Kidney (tissue), 14 donors: ENCODE results near the gene TMEM204. TPM values are rescaled to one million over a fixed set of nuclear protein-coding genes. Genes with fewer than 3 reads are reported as not detected.

Experiments used
- DNase-seq, 5 donors: peaks; one replicate each; pipeline ENCODE4 v3.0.0-alpha.2; 2013 to 2020
- FAIRE-seq: peaks from 2 replicates; lab custom pipeline; 2012; peaks lifted over from hg19 to GRCh38; lab: Jason Lieb, UNC
- H3K27ac ChIP-seq, 2 donors: one replicate each; pipeline ENCODE4 v1.7.0; 2013; ENCODE audit warnings: low read depth in 2 of 2, low read length in 2 of 2, inconsistent platforms in 1 of 2
- H3K27me3 ChIP-seq: one replicate; pipeline ENCODE4 v1.7.1; 2013; ENCODE audit warnings: low read length, inconsistent platforms; ENCODE audit not compliant: control insufficient read depth, insufficient read depth
- H3K36me3 ChIP-seq, 3 donors: one replicate each; pipeline versions ENCODE4 v1.7.0 to v1.7.1; 2013; ENCODE audit warnings: low read length in 3 of 3, control low read depth in 1 of 3, inconsistent platforms in 1 of 3; ENCODE audit not compliant: insufficient read depth in 3 of 3, control insufficient read depth in 2 of 3
- H3K4me1 ChIP-seq, 3 donors: one replicate each; pipeline versions ENCODE4 v1.7.0 to v1.7.1; 2013; ENCODE audit warnings: low read length in 3 of 3, inconsistent platforms in 1 of 3, low read depth in 1 of 3; ENCODE audit not compliant: control insufficient read depth in 2 of 3, insufficient read depth in 2 of 3
- H3K4me3 ChIP-seq, 3 donors: one replicate each; pipeline versions ENCODE4 v1.7.0 to v1.8.1; 2013; ENCODE audit warnings: low read length in 3 of 3, control low read depth in 1 of 3, inconsistent platforms in 1 of 3
- H3K9ac ChIP-seq, 3 donors: one replicate each; pipeline versions ENCODE4 v1.7.0 to v1.7.1; 2013; ENCODE audit warnings: low read length in 3 of 3, control low read depth in 1 of 3, inconsistent platforms in 1 of 3
- H3K9me3 ChIP-seq, 3 donors: one replicate each; pipeline versions ENCODE4 v1.7.0 to v1.7.1; 2013; ENCODE audit warnings: low read length in 3 of 3, control low read depth in 1 of 3, inconsistent platforms in 1 of 3; ENCODE audit not compliant: control insufficient read depth in 2 of 3, insufficient read depth in 1 of 3
- CTCF ChIP-seq: IDR thresholded peaks from 3 replicates; pipeline ENCODE4 v1.5.1; 2012; ENCODE audit warnings: mild to moderate bottlenecking, moderate library complexity, borderline replicate concordance; ENCODE audit not compliant: insufficient read depth; ENCODE audit errors: extremely low read depth
- intact Hi-C: fragments of 100-400 bp; cut with DNase I; formaldehyde crosslinking; loops from one replicate; pipeline ENCODE4 v1.11.1; 2022
- polyA plus RNA-seq: library from polyadenylated mRNA; stranded (reverse); fragments of 350-450 nt; fragmentation: Illumina TruSeq; extraction: RNeasy Lipid Tissue Mini Kit (QIAGEN cat#74804); gene quantifications from one replicate; pipeline ENCODE4 v1.2.3, GENCODE V29; 2014; ENCODE audit warnings: low read depth, low replicate concordance; ENCODE audit not compliant: insufficient read depth
- total RNA-seq: library from RNA; stranded (reverse); fragmentation: NEBNext Ultra II Directional; extraction: Animal tissue kit (Norgen Biotek cat#: 25700); gene quantifications from one replicate; pipeline ENCODE4 v1.2.1, GENCODE V29; 2021
- donor health status: control.
- donor health status: control.
- donor health status: control.
- donor health status: control.
- donor health status: control.
- donor health status: DM: yes; HTN: yes; CAD: no.
- donor health status: Normal renal cell carcinoma (clear cell type).

Gene TMEM204
- total and polyA plus RNA-seq, 2 donors from 2014 or later = 40.9 to 49.5 TPM

- Histone ChIP-seq H3K27ac (no peak overlapping the region), H3K27me3 (no peaks in the 10 kb centered on the region), H3K36me3 (no peaks in the 10 kb centered on the region), H3K9me3 (no peaks in the 10 kb centered on the region), H3K4me1 (peaks cover 0 to 5% (median 0%) of the 10 kb centered on the region in 3 donors), H3K4me3 (no peak overlapping the region), H3K9ac (no peak overlapping the region)
- TF ChIP-seq CTCF = no peak
- DNase-seq (no peak), FAIRE-seq (no peak)
- intact Hi-C loops = no loop called here
Observed at GRCh38 chr16:1508494-1509187, 24.8 kb upstream of the TMEM204 start.

- Histone ChIP-seq H3K4me3 (no peak overlapping the region), H3K36me3 (peaks cover 0 to 3% (median 0%) of the 10 kb centered on the region in 3 donors), H3K27me3 (no peaks in the 10 kb centered on the region), H3K9me3 (no peaks in the 10 kb centered on the region), H3K4me1 (peaks cover 0 to 5% (median 0%) of the 10 kb centered on the region in 3 donors), H3K27ac (peak overlapping the region in 1 of 2 donors; percentile 17), H3K9ac (no peak overlapping the region)
- DNase-seq (peak in 2 of 5 donors; percentile 7 to 87), FAIRE-seq (no peak)
- TF ChIP-seq CTCF = no peak
- intact Hi-C loops = no loop called here
Observed at GRCh38 chr16:1509307-1510221, 23.9 kb upstream of the TMEM204 start.

GRCh38 chr16:1510272-1510671 is 23.2 kb upstream of the TMEM204 start:
- no peak overlapping the region for H3K9ac ChIP-seq
- no peak overlapping the region for H3K4me3 ChIP-seq
- H3K36me3 ChIP-seq = peaks cover 0 to 3% (median 0%) of the 10 kb centered on the region in 3 donors
- TF ChIP-seq CTCF = no peak
- intact Hi-C loops = no loop called here
- no peaks in the 10 kb centered on the region for H3K27me3 ChIP-seq
- H3K4me1 ChIP-seq = peaks cover 0 to 5% (median 0%) of the 10 kb centered on the region in 3 donors
- no peaks in the 10 kb centered on the region for H3K9me3 ChIP-seq
- no peak for DNase-seq
- peak overlapping the region in 1 of 2 donors; percentile 17 for H3K27ac ChIP-seq
- no peak for FAIRE-seq
